Lung (tissue), 12 donors: Measurements from ENCODE around the gene CMIP. TPM values are rescaled to one million over a fixed set of nuclear protein-coding genes. Genes with fewer than 3 reads are reported as not detected.
"Not testable (repeated sequence)": the region's sequence is repeated elsewhere in the genome, so short reads cannot be mapped to it uniquely, and the experiment has no call there.

Source experiments
- ATAC-seq: fragments of 200-7000 bp; cut with Tn5 transposase; one replicate; pipeline ENCODE4 v1.9.1; 2020; ENCODE audit warnings: moderate number of reproducible peaks; ENCODE audit not compliant: insufficient read depth, low FRiP score
- DNase-seq, 3 donors: peaks; one replicate each; pipeline ENCODE4 v3.0.0-alpha.2; 2013 to 2017
- H3K27ac ChIP-seq, 2 donors: one replicate each; pipeline ENCODE4 v1.5.1; 2013; ENCODE audit warnings: mild to moderate bottlenecking in 2 of 2, moderate library complexity in 2 of 2, control low read depth in 1 of 2, inconsistent platforms in 1 of 2, low read depth in 1 of 2, low read length in 1 of 2
- H3K27me3 ChIP-seq, 3 donors: one replicate each; pipeline ENCODE4 v1.5.1; 2013; ENCODE audit warnings: low read length in 2 of 3; ENCODE audit not compliant: control insufficient read depth in 3 of 3, insufficient read depth in 3 of 3
- H3K36me3 ChIP-seq, 4 donors: one replicate each; pipeline ENCODE4 v1.5.1; 2013; ENCODE audit warnings: low read length in 4 of 4, mild to moderate bottlenecking in 1 of 4, moderate library complexity in 1 of 4; ENCODE audit not compliant: control insufficient read depth in 4 of 4, insufficient read depth in 4 of 4
- H3K4me1 ChIP-seq, 5 donors: one replicate each; pipeline ENCODE4 v1.5.1; 2013; ENCODE audit warnings: low read length in 5 of 5, mild to moderate bottlenecking in 2 of 5, moderate library complexity in 1 of 5; ENCODE audit not compliant: control insufficient read depth in 5 of 5, insufficient read depth in 5 of 5
- H3K4me3 ChIP-seq: one replicate; pipeline ENCODE4 v1.5.1; 2013; ENCODE audit warnings: mild to moderate bottlenecking, control low read depth, moderate library complexity
- H3K9ac ChIP-seq, 2 donors: one replicate each; pipeline ENCODE4 v1.5.1; 2013; ENCODE audit warnings: low read length in 2 of 2, control low read depth in 1 of 2; ENCODE audit not compliant: insufficient read depth in 1 of 2
- H3K9me3 ChIP-seq, 4 donors: one replicate each; pipeline ENCODE4 v1.5.1; 2013; ENCODE audit warnings: low read length in 3 of 4, mild to moderate bottlenecking in 1 of 4, moderate library complexity in 1 of 4; ENCODE audit not compliant: control insufficient read depth in 4 of 4, insufficient read depth in 3 of 4
- CTCF ChIP-seq: IDR thresholded peaks from 2 replicates; pipeline ENCODE4 v1.5.1; 2012; ENCODE audit warnings: mild to moderate bottlenecking; ENCODE audit errors: control extremely low read depth, extremely low read depth
- WGBS, 2 donors: extraction: QIAGEN DNeasy Blood & Tissue Kit; methylation state at CpG; one replicate each; pipeline ENCODE4 v1.1.7; 2013; 5-methylcytosine and 5-hydroxymethylcytosine counted together
- polyA plus RNA-seq, 2 donors: library from polyadenylated mRNA; stranded (reverse); fragments of 200-250 nt; gene quantifications; one replicate each; pipeline ENCODE4 v1.2.1, GENCODE V29; 2013
- total RNA-seq, 2 donors: library from RNA; depleted of rRNA in 1 of 2; stranded (reverse); fragments of >200 nt in 1 of 2; gene quantifications; one replicate each; pipeline ENCODE4 v1.2.1, GENCODE V29; 2014 to 2021
- donor health status: control.
- donor health status: control.
- donor health status: Bipolar disorder and iron deficiency.
- donor health status: healthy.
- donor health status: DM: yes; HTN: yes; CAD: no.

The CMIP gene
- total and polyA plus RNA-seq, 4 donors = 11.8 to 80.5 (median 48.6) TPM

DNA sequence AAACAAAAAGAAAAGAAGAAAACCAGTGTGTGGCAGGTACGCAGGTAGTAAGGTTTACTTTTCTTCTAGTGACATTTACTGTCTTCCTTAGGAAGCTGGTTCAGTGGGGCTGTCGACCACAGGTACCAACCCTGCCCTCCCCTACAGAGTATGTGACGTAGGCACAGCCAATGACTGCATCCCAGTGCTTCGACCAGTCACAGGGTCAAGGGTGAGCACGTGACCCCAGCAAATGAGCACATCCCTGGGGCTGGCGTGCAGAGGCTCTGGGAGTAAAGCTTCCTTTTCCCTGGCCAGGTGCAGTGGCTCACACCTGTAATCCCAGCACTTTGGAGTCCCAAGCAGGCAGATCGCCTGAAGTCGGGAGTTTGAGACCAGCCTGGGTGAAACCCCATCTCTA is 295.6 kb downstream of the CMIP start:
- H3K27ac ChIP-seq = no peak overlapping the region
- no peak for DNase-seq
- H3K27me3 ChIP-seq = no peaks in the 10 kb centered on the region
- ATAC-seq = no peak
- peaks cover 0 to 4% (median 0%) of the 10 kb centered on the region in 5 donors for H3K4me1 ChIP-seq
- WGBS, 2 donors = 75 to 78% methylated on average over 8 of the region's 8 CpGs
- no peak for TF ChIP-seq CTCF
- H3K9me3 ChIP-seq = no peaks in the 10 kb centered on the region
- no peak overlapping the region for H3K4me3 ChIP-seq
- no peaks in the 10 kb centered on the region for H3K36me3 ChIP-seq
- H3K9ac ChIP-seq = no peak overlapping the region

- H3K9me3 ChIP-seq, H3K27me3 ChIP-seq, ATAC-seq, H3K4me3 ChIP-seq, H3K9ac ChIP-seq, DNase-seq, H3K27ac ChIP-seq, H3K36me3 ChIP-seq: not testable (repeated sequence)
- 85 to 95% methylated on average over 6 of the region's 6 CpGs for WGBS, 2 donors
- H3K4me1 ChIP-seq = peaks cover 0 to 10% (median 2%) of the 10 kb centered on the region in 5 donors
Measured at GRCh38 chr16:81741430-81741770, 296.8 kb downstream of the CMIP start.

DNA sequence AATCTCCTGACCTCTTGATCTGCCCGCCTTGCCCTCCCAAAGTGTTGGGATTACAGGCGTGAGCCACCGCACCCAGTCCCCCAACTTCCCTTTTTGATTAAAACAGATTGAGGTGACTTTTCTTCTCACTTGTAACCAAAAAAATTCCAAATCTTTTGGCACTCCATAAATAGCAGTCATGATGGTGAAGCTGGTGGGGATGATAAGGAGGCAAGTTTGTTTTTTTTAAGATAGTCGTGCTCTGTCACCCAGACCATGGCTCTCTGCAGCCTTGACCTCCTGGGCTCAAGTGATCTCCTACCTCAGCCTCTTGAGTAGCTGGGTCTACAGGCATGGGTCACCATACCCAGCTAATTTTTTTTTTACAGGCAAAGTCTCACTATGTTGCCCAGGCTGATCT is 299.8 kb downstream of the CMIP start:
- no peak for TF ChIP-seq CTCF
- Histone ChIP-seq H3K9ac (no peak overlapping the region), H3K9me3 (no peaks in the 10 kb centered on the region), H3K4me1 (peaks cover 0 to 7% (median 0%) of the 10 kb centered on the region in 5 donors), H3K27me3 (peaks cover 0 to 7% (median 0%) of the 10 kb centered on the region in 3 donors), H3K36me3 (no peaks in the 10 kb centered on the region), H3K27ac (no peak overlapping the region), H3K4me3 (no peak overlapping the region)
- WGBS, 2 donors = 76 to 77% methylated on average over 4 of the region's 4 CpGs
- ATAC-seq (no peak), DNase-seq (no peak)

DNA sequence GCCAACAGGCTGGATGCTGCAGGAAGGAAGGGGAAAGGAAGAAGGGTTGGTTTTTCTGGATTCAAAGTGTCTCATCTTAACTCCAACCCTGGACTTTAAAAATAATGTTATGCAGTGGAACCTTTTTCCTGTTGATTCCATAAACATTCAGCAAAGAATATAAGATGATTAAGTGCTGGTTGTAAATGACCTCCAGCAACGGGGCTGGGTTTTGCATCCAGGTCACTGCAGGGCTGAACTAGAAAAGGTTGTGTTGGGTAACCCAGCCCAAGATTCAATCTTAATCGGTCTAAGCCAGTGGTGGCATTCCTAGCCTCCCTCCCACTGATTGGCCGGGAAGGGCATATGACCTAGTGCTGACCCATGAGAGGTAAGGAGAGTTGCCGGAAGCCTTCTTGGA is 300.3 kb downstream of the CMIP start:
- WGBS, 2 donors = 88 to 90% methylated on average over 4 of the region's 4 CpGs
- no peak for TF ChIP-seq CTCF
- no peak for DNase-seq
- Histone ChIP-seq H3K27ac (no peak overlapping the region), H3K27me3 (peaks cover 0 to 7% (median 0%) of the 10 kb centered on the region in 3 donors), H3K36me3 (no peaks in the 10 kb centered on the region), H3K9ac (no peak overlapping the region), H3K4me1 (peaks cover 0 to 7% (median 0%) of the 10 kb centered on the region in 5 donors), H3K9me3 (no peaks in the 10 kb centered on the region), H3K4me3 (no peak overlapping the region)
- ATAC-seq = no peak
